ELR (cell line): Measurements from ENCODE around the gene CC2D2A.

ENCODE experiments used
- DNase-seq: peaks from one replicate; pipeline ENCODE4 v3.0.0-alpha.2; 2015; ENCODE audit warnings: low read depth

CC2D2A gene

GRCh38 chr4:15649914-15650545, 180.3 kb downstream of the CC2D2A start:
- peak; percentile 71 for DNase-seq
